ENCODE data around the gene GATB.

The GATB gene

DNA sequence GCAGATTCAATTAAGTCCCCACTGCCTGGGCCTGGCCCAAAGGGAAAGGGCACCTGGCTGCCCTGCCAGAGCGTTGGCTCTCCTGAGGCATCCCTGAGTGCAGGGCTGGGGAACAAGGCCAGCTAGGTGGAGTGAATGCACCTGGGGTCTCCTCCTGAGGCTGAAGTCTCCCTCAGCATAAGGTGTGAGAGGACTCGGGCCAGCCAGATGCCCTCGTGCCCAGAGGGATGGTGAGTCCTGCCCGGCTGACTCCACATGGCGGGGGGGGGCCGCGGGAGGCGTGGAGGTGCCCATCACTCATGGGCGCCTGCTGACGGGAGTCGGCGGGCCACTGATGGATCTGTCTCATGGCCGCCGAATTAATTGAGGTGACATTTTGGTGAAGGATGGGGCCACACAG, 87.8 kb downstream of the GATB start:
- DNase-seq, result no peak

DNA sequence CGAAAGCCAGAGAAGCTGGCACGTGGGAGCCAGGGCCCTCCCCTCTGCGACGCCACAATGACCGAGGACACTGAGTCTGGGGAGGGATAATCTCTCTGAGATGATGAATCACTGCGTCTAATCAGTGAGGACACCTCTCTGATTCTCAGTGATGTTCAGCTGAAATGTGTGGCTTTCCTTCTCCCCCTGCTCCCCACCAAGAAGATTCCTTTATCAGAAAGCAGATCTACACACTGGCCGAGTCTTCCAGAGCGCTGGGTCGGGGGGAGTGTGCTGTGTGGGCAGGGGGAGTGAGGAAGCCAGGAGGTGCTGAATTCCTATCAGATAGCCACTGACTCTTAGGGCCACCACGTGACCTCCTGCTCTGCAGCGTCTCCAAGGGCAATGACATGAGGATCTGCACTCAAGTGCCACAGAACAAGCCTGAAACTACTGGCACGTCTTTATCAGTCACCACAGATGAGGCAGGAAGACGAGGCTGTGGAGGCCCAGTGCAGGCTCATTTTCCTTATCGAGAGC, 89.2 kb downstream of the GATB start:
- DNase-seq, result no peak

DNA sequence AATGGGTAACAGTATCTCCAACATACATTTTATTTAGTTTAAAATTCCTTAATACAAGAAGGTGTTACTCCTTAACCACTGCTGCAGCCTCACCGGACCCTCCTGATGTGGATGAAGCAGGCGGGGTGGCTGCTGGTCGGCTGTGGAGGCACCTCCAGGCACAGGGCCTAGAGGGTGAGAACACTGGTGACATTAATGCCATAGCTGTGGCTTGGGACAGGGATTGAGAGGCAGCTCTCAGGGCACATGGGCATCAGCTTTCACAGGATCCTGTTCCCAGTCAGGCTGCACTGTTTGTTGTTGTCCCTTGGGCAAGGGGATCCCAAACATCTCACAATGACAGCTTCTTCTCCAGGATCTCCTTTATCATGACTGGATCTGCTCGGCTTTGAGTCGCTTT, 90.0 kb downstream of the GATB start:
- no peak for DNase-seq

DNA sequence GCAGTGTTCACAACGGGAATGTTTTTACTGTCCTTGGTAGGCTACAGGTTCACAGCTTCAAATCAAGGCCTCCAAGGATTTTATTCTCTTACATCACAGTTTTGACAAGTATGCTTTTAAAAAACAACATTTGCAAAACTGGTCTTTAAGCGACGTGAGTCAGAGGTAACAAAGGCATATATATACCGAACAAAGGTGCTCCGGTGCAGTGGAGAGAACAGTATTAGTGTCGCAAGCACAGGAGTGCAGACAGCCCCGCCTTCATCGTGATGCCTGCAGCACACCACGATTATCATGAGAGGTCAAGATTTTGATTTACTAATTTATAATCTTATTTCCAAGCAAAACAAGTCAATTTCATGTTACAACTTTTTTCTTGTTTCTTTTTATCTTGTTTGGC, 90.8 kb downstream of the GATB start:
- no peak for DNase-seq

DNA sequence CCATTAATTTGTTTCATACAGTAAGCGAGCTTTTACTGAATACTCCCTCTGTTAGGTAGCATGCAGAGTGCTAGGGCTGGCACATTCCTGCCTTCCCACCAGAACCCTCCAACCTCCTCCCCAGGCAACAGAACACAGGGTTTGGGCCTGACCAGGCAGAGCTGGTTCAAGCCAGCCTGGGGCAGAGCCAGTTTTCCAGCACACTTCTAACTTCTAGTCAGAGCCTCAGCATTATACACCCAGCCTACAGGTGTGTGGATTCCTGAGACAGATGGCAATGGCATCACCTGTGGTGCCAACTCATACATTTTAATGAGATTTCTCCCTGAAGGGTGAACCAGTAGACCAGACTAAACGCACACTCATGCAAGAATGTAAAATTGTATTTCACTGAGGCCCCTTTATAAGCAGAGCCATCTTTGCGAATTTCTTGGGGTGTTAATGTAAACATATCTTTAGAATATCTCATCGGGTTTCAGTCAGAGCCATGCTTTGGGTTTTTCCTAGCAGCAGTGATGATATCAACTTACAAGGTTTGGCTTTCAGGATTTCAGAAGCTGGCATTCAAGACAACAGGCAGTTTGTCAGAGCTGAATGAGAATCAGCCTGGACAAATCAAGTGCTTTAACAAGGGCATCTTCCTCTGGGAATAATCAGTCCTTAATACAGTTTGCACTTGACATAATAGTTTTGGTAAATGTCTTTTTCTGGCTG, 92.0 kb downstream of the GATB start:
- DNase-seq, result no peak

DNA sequence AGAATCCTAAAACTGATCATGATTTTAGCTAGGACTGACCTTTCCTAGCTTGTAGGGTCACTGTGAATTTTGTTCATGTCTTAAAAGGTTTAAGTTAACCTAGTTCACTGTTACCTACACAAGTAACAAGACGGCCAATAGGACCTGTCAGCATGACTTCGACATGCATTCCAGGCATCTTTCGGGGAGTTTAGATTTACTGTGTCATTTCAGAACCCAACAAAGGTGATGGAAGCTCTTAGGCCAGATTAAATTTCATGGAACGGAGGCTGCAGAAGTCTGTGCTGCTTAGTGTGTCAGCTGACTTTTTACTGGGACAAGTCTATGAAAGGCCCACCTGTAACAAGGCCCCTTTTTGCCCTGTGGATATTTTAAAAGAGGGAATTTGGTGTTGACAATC, 93.1 kb downstream of the GATB start:
- DNase-seq, result no peak

DNA sequence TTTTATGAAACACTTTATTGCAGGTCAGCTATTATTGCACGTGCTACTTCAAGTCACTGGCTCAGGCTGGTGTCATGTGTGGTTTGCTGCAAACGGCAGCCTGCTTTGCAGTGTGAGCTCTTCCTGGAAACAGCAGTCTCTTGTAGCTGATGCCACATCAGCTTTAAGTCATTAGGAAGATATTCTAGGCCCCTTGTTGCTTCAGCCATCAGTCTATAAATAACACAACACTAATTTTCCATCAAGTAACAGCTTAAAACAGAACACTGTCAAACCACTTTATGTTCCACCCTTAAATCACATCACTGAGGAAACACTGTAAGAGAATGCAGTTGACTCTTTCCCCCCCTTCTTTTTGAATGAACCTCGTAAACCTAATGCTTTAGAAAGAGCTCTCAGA, 93.8 kb downstream of the GATB start:
- no peak for DNase-seq

DNA sequence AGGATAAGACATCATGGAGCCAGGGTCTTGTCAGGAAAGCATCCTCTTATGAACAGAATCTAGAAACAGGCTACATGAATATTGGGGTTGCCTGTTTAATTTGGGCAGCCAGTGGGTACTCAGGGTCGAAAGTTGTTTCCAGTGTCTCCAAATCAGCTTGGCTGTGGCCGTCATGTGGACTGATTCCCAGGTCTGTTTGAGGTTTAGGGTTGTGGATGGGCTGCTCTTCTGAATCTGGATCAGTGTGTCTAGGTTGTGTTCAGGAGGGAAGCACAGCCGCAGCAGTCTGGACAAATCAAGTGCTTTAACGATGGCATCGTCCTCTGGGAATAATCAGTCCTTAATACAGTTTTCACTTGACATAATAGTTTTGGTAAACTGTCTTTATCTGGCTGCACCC, 94.3 kb downstream of the GATB start:
- no peak for DNase-seq

DNA sequence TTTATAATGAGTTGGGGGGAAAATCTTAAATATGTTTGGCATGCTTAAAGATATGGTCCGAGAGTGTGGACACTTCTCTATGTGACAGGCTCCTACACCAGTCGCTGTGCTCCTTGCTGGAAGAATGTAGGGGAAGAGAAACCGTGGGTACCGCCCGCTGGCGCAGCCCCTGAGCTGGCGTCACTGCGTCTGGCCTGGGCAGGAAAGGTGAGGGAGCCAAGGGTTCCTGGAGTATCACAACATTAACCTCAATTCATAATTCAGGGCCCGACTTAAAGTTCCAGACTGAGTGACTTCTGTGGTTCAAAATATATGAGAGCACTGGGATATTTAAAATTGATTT, 95.1 kb downstream of the GATB start:
- DNase-seq, result no peak

DNA sequence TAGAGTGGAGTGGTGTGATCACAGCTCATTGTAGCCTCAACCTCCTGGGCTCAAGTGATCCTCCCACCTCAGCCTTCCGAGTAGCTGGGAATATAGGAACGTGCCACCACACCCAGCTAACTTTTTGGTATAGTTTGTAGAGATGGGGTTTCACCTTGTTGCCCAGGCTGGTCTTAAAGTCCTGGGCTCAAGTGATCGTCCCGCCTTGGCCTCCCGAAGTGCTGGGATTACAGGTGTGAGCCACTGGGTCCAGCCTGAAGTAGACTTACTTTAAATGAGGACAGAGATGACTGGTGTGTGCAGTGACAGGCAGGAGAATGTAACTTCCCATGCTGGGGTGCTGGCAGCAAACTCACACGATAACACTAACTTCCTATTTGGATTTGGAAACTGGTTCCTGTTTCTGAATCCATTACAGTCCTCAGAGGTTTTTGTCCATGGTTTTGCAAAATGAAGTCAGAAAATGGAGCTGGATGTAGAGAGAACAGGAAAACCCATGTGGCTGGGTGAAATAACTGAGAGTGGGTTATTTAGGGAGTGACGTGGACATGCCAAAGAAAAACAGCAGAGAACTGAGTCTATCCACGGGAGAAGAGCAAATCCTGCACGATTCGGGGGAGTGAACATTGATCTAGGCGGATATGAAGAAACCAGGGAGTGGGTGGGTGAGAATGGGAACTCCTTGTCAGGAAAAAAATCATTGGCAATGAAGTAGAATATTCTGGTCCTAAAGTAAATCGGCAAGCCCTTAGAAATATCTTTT, 95.6 kb downstream of the GATB start:
- DNase-seq, result no peak

DNA sequence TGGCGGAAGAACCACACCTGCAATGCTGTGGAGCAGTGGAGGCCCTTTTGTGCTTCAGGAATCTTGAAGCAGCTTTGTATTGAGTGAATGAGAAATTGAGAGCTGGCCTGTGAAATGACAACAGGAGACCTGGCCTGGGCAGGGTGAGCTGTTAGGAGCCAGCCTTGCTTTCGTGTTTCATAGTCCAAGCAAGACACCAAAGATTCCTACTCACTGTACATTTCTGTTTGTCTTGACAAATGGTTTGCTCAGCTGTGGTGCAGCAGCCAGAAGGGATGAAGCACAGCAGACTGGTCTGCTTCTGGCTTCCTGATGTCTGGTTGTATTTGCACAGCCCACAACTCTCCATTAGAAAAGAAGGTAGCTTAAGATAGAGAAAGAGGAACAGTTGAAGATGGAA, 96.5 kb downstream of the GATB start:
- DNase-seq, result no peak

DNA sequence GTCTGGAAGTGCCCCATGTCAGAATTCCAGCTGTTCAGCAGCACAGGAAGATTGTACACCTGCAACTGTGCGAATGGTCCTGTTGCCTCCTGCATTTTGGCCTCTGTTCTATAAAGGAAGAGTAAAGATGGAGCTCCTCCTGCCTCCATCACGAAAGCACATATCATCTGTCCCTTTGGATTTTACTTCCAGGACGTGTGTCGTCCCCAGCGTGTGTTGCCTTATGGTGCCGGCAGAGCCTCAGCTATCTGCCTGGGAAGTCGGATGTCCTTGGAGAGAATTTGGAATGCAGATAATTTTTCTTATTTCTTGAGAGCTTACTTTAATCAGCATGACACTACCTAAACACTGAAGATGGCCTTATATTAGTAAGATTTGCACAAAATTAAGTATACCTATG, 97.7 kb downstream of the GATB start:
- DNase-seq, result no peak

DNA sequence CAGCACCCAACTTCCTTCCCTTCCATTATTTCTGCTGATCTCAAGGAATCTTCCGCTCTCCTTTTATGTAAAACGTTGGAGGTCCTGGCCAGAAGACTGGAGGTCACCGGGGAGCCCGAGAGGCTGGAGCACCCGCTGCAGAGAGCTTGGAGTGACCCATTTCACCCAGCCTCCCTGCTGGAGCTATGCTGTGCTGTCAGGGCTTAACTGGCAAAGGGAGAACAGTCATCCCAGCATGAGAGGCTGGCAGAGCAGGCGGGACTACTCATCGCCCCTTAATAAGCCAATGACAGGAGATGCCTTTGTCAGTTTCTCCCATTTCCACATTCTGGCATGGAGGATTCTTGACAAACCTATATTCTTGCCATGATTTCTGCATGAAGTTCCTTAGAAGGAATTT, 98.9 kb downstream of the GATB start:
- no peak for DNase-seq

DNA sequence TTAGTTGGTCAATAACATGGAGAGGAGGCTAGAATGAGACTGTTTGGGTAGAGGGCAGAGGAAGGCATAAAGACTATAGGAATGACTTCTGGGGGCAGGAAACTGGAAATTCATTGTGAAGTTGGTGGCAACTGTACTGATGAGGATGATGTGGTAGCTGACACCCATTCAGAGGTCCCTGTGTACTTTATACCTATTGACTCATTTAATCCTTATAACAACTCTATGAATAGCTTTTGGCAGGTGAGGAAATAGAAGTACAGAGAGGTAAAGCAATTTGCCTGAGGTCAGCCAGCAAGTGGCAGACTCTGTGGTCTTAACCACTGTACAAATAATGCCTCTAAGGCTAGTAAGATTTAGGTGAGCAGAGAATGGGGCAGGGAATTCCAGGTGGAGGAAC, 100.1 kb downstream of the GATB start:
- DNase-seq, result no peak

DNA sequence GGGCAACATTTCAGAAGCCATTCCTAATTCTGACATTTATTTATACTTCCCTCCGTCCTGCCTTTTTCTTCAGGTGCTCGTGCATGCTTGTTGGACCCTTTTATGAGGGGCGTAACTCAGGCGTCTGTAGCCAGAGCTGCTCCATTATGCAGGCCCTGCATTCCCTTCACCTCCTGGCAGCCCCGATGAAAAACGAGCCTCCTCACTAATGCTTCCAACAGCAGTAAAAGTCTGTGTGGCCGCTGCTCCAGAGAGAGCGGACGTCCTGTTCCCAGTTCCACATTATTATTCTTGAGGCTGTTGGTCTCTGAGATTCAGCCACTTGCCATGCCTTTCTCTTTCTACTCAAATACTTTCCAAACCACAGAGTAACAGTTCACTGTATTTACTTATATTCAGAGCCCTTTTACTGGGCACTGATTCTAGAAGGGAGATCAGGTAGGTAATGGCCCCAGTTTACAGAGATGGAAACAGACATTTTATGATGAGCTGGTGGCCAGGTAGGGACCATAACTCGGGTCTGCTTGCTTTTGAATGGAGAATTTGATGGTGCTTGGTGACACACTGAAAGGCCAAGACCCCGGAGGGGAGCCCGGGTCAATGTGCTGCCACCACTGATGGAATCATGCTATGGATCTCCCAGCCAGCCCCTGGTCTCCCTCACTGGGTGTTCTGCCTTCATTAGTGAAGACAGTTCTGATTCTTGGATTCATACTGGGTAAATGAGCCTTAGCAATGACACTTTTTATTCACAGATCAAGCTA, 101.0 kb downstream of the GATB start:
- DNase-seq, result no peak

DNA sequence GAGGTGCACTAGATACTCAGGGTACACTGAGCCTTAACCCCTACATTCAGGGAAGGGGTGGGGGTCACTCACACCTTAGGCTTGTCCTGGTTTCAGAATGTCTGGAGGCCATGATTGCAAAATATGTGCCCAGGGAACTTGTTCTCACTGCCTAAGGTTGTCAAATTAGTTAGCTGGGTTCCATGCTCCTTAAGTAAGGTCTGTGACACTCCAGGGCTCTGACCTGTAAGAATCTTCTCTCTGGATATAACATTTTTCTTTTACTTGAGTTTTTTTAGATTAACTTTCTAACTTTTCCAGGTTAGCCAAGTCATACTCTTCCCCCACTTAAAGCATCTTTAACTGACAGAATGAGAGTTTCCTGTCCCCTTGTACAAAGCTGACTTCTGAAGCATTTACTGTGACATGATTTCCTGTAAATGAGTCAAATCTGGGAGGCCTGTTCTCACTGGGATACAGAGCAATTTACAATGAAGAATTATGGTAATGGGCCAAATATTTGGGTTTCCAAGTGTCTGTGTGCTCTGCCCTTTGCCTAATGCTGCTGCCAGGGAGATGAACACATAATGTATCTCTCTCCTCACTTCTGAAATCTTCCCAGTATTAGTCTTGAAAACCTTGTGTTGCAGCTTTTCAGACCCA, 101.7 kb downstream of the GATB start:
- DNase-seq, result no peak

DNA sequence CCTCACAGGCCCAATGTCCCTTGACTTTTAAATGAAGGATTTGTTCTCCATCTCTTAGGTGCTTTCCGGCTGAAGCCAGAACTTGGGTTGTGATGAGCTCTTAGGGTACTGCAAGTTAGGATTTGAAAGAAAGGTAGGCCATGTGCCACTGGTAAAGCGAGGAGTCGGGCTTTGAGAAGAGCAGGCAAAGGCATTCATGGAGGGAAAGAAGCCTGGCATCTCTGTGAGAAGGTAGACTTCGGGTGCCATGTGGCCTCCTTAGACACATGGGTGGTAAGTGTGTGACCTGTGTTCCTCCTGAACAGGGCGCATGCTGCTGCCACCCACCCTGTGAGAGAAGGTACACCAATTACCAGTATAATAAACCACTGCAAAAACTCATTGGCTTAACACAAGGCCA, 102.9 kb downstream of the GATB start:
- no peak for DNase-seq

DNA sequence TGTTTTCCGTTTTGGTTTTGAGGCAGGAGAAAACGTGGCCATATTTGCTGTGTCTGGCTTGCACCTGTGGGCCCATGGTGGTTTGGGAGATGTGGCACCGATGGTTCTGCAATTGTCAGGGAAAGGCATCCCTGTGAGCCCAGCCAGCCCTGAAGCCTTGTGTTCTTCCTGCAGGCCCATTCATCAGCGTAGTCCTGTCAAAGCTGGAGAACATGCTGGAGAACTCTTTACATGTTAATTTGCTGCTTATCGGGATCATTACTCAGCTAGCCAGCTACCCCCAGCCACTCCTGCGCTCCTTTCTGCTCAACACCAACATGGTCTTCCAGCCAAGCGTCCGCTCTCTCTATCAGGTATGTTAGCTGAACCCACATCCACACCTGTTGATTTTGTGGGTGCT, 104.7 kb downstream of the GATB start:
- no peak for DNase-seq

DNA sequence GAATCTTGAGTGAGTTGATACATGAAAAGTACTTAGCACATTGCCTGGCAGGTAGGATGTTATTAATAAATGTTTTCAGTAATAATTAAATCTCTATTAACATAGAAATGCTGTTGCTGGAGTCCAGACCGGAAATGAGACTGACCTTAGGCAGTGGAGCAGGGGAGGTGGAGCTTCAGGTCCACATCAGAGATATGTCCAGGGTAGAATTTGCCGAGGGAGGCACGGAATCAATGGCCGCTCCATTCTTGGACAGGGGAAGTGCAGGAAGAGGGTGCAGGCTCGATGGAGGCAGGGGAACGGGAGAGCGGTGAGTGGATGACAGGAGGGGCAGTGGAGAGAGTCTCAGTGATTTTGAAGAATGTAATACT, 107.3 kb downstream of the GATB start:
- no peak for DNase-seq

DNA sequence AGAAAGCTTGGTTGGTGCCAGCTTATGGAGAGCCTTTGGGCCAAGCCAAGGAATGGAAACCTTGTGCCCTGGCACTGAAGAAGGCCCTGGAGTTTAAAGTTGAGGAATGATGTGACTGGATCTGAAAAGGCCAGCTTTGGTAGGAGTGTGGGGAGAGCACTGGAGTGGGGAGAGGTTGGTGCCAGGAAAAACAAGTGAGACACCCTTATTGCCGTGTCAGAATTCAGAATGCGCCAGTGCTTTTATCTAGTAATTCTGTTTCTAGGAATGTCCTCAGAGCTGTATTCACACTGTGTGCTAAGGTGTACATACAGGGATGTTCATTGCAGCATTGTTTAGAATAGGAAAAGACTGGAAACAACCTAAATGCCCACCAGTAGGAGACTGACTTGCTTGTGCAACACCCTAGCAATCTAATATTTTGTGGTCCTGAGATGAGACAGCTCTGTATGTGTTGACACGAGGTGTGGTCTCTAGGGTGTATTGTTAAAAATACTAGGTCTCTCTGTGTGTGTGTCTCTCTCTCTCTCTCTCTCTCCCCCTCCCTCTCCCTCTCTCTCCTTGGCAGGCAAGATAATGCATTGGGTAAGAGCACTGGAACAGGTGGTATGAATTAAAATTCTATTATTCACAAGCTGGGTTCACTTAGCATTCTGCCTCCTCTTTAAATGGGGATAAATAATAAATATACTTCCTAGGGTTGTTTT, 107.8 kb downstream of the GATB start:
- no peak for DNase-seq

DNA sequence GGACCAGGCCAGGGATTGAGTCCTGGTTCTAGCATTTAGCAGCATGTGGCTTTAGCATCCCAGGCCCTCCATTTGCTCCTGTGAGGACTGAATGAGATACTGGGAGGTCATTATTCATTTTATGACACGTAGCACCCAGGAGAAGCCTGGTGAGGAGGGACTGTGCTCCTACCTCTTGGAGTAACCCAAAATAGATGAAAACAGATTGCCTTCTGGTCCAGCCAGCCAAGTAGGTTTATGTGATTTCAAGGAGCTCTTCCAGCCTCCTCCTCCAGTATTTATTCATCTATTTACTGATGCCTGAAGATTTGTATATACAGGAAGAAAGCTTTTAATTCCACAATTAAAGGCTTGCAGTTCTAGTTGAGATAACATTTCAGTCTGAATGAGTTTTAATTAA, 109.3 kb downstream of the GATB start:
- no peak for DNase-seq

DNA sequence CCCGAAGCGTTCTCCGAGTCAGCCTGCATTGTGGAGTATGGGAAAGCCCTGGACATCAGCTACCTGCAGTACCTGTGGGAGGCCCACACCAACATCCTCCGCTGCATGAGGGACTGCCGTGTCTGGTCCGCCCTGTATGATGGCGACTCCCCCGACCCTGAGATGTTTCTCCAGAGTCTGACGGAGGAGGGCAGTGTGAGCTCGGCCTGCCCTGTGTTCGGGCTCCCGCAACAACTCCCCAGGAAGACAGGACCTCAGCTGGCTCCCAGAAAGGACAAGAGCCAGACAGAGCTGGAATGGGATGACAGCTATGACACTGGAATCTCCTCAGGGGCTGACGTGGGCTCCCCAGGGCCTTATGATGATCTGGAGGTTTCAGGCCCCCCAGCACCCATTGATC, 111.3 kb downstream of the GATB start:
- no peak for DNase-seq

DNA sequence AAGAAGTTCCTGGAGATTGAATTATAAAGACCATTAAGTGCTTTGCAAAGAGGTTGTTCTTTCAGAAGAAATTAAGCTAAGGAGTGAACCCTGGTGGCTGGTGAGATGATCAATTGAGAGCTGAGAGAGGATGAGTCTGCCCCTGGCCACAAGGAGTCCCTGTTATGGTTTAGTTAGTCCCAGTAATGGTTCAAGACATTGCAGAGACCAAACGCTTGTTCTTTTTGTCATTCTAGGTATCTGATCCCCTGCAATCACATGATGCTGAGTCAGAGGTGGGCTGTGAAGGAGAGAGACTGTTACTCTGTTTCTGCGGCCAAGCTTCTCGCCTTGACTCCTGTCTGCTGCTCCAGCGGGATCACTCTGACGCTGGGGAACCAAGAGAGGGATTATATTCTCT, 114.5 kb downstream of the GATB start:
- no peak for DNase-seq

All from stimulated activated CD4-positive, alpha-beta T cell treated with anti-CD3 and anti-CD28 coated beads, Interleukin-2, amount 100 ng/mL, for 24 hours (primary cell).